Liver (tissue), 9 donors: Measurements from ENCODE around the gene PPP3CB. TPM values are rescaled to one million over a fixed set of nuclear protein-coding genes. Genes with fewer than 3 reads are reported as not detected.

Source experiments
- DNase-seq: peaks from one replicate; pipeline ENCODE4 v3.0.0-alpha.2; 2017; ENCODE audit warnings: low spot score
- H3K27ac ChIP-seq, 2 donors: one replicate each; pipeline ENCODE4 v1.7.0; 2013; ENCODE audit warnings: inconsistent platforms in 2 of 2, low read length in 2 of 2, control low read depth in 1 of 2, low read depth in 1 of 2, mild to moderate bottlenecking in 1 of 2
- H3K27me3 ChIP-seq, 4 donors: one replicate each; pipeline versions ENCODE4 v1.6.1 to v1.7.0; 2013; ENCODE audit warnings: low read length in 3 of 4, inconsistent platforms in 1 of 4, mild to moderate bottlenecking in 1 of 4, moderate library complexity in 1 of 4; ENCODE audit not compliant: control insufficient read depth in 4 of 4, insufficient read depth in 4 of 4
- H3K36me3 ChIP-seq, 4 donors: one replicate each; pipeline versions ENCODE4 v1.6.1 to v1.7.0; 2013; ENCODE audit warnings: low read length in 3 of 4, mild to moderate bottlenecking in 3 of 4, low read depth in 1 of 4, moderate library complexity in 1 of 4; ENCODE audit not compliant: control insufficient read depth in 4 of 4, insufficient read depth in 3 of 4
- H3K4me1 ChIP-seq, 4 donors: one replicate each; pipeline versions ENCODE4 v1.6.1 to v1.7.0; 2013; ENCODE audit warnings: low read length in 3 of 4, mild to moderate bottlenecking in 3 of 4, moderate library complexity in 1 of 4; ENCODE audit not compliant: control insufficient read depth in 4 of 4, insufficient read depth in 4 of 4
- H3K4me3 ChIP-seq, 3 donors: one replicate each; pipeline versions ENCODE4 v1.6.1 to v1.7.0; 2013; ENCODE audit warnings: low read length in 3 of 3, control low read depth in 1 of 3, low read depth in 1 of 3, mild to moderate bottlenecking in 1 of 3
- H3K9ac ChIP-seq, 2 donors: one replicate each; pipeline ENCODE4 v1.7.0; 2013; ENCODE audit warnings: low read length in 2 of 2, mild to moderate bottlenecking in 2 of 2, moderate library complexity in 2 of 2, control low read depth in 1 of 2, low read depth in 1 of 2
- H3K9me3 ChIP-seq, 4 donors: one replicate each; pipeline versions ENCODE4 v1.6.1 to v1.7.0; 2013; ENCODE audit warnings: low read length in 3 of 4; ENCODE audit not compliant: control insufficient read depth in 4 of 4
- EGR1 ChIP-seq, 2 donors: IDR thresholded peaks; 2 replicates each; pipeline ENCODE4 v1.6.1; 2016 to 2018; ENCODE audit warnings: antibody characterized with exemption in 2 of 2, low read depth in 2 of 2
- FOXA1 ChIP-seq: IDR thresholded peaks from 2 replicates; pipeline ENCODE4 v1.6.1; 2016; ENCODE audit warnings: antibody characterized with exemption
- HNF4A ChIP-seq, 2 donors: conservative IDR thresholded peaks; 2 replicates each; pipeline ENCODE4 v1.6.1; 2016; ENCODE audit warnings: antibody characterized with exemption in 2 of 2, mild to moderate bottlenecking in 2 of 2
- HNF4G ChIP-seq: IDR thresholded peaks from 2 replicates; pipeline ENCODE4 v1.6.1; 2016; ENCODE audit warnings: antibody characterized with exemption
- NR2F2 ChIP-seq: IDR thresholded peaks from 2 replicates; pipeline ENCODE4 v1.6.1; 2016; ENCODE audit warnings: antibody characterized with exemption
- RAD21 ChIP-seq, 2 donors: IDR thresholded peaks; 2 replicates each; pipeline ENCODE4 v1.6.1; 2016; ENCODE audit warnings: antibody characterized with exemption in 2 of 2, mild to moderate bottlenecking in 2 of 2
- RXRA ChIP-seq, 2 donors: IDR thresholded peaks; 2 replicates each; pipeline ENCODE4 v1.6.1; 2017 to 2018; ENCODE audit warnings: antibody characterized with exemption in 2 of 2, mild to moderate bottlenecking in 1 of 2
- SP1 ChIP-seq: IDR thresholded peaks from 2 replicates; pipeline ENCODE4 v1.6.1; 2018; ENCODE audit warnings: antibody characterized with exemption, mild to moderate bottlenecking
- TAF1 ChIP-seq: conservative IDR thresholded peaks from 2 replicates; pipeline ENCODE4 v1.6.1; 2016; ENCODE audit warnings: antibody characterized with exemption, mild to moderate bottlenecking
- WGBS: extraction: QIAGEN DNeasy Blood & Tissue Kit; methylation state at CpG from one replicate; pipeline ENCODE4 v1.1.7; 2013; 5-methylcytosine and 5-hydroxymethylcytosine counted together
- polyA plus RNA-seq, 2 donors: library from polyadenylated mRNA; stranded (reverse) in 1 of 2; unstranded in 1 of 2; fragments of 200-250 nt in 1 of 2; fragments of >200 nt in 1 of 2; fragmentation: Nextera tagmentation in 1 of 2; extraction: Ambion mirVana in 1 of 2; gene quantifications; one replicate each; pipeline versions ENCODE4 v1.2.1 to v1.2.3, GENCODE V29; 2013 to 2015
- total RNA-seq, 2 donors: library from RNA; depleted of rRNA; stranded (reverse); fragments of >200 nt; gene quantifications; one replicate each; pipeline ENCODE4 v1.2.3, GENCODE V29; 2014
- TF ChIP-seq, protein P1 (sequence below): IDR thresholded peaks from 2 replicates; pipeline ENCODE4 v1.6.1; 2016; ENCODE audit warnings: antibody characterized with exemption, mild to moderate bottlenecking
- TF ChIP-seq, protein P2 (sequence below): fragments of 150-350 bp; IDR thresholded peaks from 2 replicates; pipeline ENCODE4 v1.5.1; 2017; ENCODE audit warnings: improper control_type of control experiment, low read depth, low read length; ENCODE audit not compliant: missing input control
- donor health status: healthy.
- donor health status: healthy.
- donor health status: healthy.
- donor health status: healthy.
- donor health status: healthy.

The PPP3CB gene
- total and polyA plus RNA-seq, 4 donors: 5.7 to 22.4 (median 11.4) TPM

DNA sequence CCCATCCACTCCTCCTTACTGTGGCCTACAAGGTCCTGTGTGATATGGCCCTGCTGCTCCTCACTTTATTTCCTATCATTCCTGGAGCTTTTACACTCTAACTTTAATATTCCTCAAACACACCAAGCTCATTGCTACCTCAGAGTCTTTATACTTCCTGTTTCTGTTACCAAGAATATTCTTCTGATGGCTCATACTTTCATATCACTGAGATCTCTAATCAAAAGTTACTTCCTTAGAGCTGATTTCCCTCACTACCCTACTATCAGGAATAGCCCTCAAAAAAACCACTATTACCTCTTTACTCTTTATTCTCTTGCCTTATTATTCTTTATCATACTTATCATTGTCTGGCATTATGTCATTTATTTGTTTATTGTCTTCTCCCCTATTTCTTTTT, 5.8 kb upstream of the PPP3CB start:
- H3K36me3 ChIP-seq: peaks cover 0 to 13% (median 6%) of the 10 kb centered on the region in 4 donors
- no peak overlapping the region for H3K9ac ChIP-seq
- no peak overlapping the region for H3K27ac ChIP-seq
- no peaks in the 10 kb centered on the region for H3K27me3 ChIP-seq
- TF ChIP-seq SP1 (no peak), FOXA1 (no peak), RAD21 (IDR thresholded peaks at IDR 0.05) (no peak)
- TF ChIP-seq, protein P1, sequence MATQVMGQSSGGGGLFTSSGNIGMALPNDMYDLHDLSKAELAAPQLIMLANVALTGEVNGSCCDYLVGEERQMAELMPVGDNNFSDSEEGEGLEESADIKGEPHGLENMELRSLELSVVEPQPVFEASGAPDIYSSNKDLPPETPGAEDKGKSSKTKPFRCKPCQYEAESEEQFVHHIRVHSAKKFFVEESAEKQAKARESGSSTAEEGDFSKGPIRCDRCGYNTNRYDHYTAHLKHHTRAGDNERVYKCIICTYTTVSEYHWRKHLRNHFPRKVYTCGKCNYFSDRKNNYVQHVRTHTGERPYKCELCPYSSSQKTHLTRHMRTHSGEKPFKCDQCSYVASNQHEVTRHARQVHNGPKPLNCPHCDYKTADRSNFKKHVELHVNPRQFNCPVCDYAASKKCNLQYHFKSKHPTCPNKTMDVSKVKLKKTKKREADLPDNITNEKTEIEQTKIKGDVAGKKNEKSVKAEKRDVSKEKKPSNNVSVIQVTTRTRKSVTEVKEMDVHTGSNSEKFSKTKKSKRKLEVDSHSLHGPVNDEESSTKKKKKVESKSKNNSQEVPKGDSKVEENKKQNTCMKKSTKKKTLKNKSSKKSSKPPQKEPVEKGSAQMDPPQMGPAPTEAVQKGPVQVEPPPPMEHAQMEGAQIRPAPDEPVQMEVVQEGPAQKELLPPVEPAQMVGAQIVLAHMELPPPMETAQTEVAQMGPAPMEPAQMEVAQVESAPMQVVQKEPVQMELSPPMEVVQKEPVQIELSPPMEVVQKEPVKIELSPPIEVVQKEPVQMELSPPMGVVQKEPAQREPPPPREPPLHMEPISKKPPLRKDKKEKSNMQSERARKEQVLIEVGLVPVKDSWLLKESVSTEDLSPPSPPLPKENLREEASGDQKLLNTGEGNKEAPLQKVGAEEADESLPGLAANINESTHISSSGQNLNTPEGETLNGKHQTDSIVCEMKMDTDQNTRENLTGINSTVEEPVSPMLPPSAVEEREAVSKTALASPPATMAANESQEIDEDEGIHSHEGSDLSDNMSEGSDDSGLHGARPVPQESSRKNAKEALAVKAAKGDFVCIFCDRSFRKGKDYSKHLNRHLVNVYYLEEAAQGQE: no peak
- H3K4me1 ChIP-seq: peaks cover 0 to 2% (median 0%) of the 10 kb centered on the region in 4 donors
- DNase-seq: no peak
- H3K4me3 ChIP-seq: no peak overlapping the region
- no peaks in the 10 kb centered on the region for H3K9me3 ChIP-seq

DNA sequence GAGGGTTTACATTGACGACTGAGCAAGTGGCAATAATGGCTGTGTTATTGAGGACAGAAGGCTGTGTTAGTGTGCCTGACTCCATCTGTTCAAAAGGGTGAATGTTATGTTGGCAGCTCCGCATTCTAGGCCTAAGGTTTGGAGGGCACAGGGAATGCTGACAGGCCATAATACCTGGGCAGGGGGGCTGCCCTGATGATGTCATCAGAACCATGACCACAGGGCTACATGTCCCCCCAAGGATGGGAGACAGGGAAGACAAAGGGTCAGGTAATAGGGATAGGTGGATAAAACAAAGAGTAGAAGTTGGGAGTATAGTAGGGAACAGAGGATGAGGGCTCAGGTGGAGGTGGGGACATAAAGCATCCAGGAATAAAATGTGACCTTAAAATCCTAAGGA, 1.8 kb upstream of the PPP3CB start:
- Histone ChIP-seq H3K27ac (no peak overlapping the region), H3K9me3 (no peaks in the 10 kb centered on the region), H3K27me3 (no peaks in the 10 kb centered on the region), H3K4me3 (no peak overlapping the region), H3K9ac (no peak overlapping the region), H3K36me3 (no peaks in the 10 kb centered on the region), H3K4me1 (peaks cover 8 to 24% (median 12%) of the 10 kb centered on the region in 4 donors)
- WGBS: 88% methylated on average over 2 of the region's 2 CpGs
- TF ChIP-seq HNF4G: no peak
- TF ChIP-seq, protein P1: no peak
- no peak for TF ChIP-seq RXRA (IDR thresholded peaks at IDR 0.05)
- TF ChIP-seq EGR1 (IDR thresholded peaks at IDR 0.05; ENCODE audit: low read depth in 2 of 2): no peak
- no peak for TF ChIP-seq HNF4A (conservative IDR thresholded peaks at IDR 0.05)
- no peak for TF ChIP-seq NR2F2
- no peak for TF ChIP-seq RAD21 (IDR thresholded peaks at IDR 0.05)
- TF ChIP-seq, protein P2, sequence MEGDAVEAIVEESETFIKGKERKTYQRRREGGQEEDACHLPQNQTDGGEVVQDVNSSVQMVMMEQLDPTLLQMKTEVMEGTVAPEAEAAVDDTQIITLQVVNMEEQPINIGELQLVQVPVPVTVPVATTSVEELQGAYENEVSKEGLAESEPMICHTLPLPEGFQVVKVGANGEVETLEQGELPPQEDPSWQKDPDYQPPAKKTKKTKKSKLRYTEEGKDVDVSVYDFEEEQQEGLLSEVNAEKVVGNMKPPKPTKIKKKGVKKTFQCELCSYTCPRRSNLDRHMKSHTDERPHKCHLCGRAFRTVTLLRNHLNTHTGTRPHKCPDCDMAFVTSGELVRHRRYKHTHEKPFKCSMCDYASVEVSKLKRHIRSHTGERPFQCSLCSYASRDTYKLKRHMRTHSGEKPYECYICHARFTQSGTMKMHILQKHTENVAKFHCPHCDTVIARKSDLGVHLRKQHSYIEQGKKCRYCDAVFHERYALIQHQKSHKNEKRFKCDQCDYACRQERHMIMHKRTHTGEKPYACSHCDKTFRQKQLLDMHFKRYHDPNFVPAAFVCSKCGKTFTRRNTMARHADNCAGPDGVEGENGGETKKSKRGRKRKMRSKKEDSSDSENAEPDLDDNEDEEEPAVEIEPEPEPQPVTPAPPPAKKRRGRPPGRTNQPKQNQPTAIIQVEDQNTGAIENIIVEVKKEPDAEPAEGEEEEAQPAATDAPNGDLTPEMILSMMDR: no peak
- TF ChIP-seq TAF1: no peak
- DNase-seq: no peak
